Stimulated activated naive CD8-positive, alpha-beta T cell treated with anti-CD3 and anti-CD28 coated beads, Interleukin-15, Interleukin-2, amounts not matched to agents 100 ng/mL and 50 ng/mL, for 24 hours (primary cell): ENCODE data around the gene CCDC186.

Experiments used
- H3K27ac Mint-ChIP-seq: one replicate; pipeline ENCODE4 v1.8.0; 2021; ENCODE audit warnings: mild to moderate bottlenecking, mixed read lengths
- H3K27me3 Mint-ChIP-seq: one replicate; pipeline ENCODE4 v1.8.0; 2021; ENCODE audit warnings: mixed read lengths
- H3K36me3 Mint-ChIP-seq: one replicate; pipeline ENCODE4 v1.8.0; 2021; ENCODE audit warnings: low read depth, mixed read lengths
- H3K4me1 Mint-ChIP-seq: one replicate; pipeline ENCODE4 v1.8.0; 2021; ENCODE audit warnings: low read depth, mixed read lengths
- H3K4me3 Mint-ChIP-seq: one replicate; pipeline ENCODE4 v1.8.0; 2021; ENCODE audit warnings: mild to moderate bottlenecking, mixed read lengths
- H3K9me3 Mint-ChIP-seq: one replicate; pipeline ENCODE4 v1.8.0; 2021; ENCODE audit warnings: mixed read lengths

The CCDC186 gene

GRCh38 chr10:114110174-114110972 is 63.6 kb downstream of the CCDC186 start:
- H3K27me3 Mint-ChIP-seq = peaks cover 3% of the 10 kb centered on the region
- H3K4me1 Mint-ChIP-seq = no peaks in the 10 kb centered on the region
- H3K27ac Mint-ChIP-seq = no peak overlapping the region
- no peaks in the 10 kb centered on the region for H3K36me3 Mint-ChIP-seq
- no peak overlapping the region for H3K4me3 Mint-ChIP-seq
- no peaks in the 10 kb centered on the region for H3K9me3 Mint-ChIP-seq

GRCh38 chr10:114103284-114103683 is 70.7 kb downstream of the CCDC186 start:
- Mint-ChIP-seq H3K9me3 (no peaks in the 10 kb centered on the region), H3K27me3 (peaks cover 30% of the 10 kb centered on the region), H3K36me3 (no peaks in the 10 kb centered on the region), H3K4me1 (peaks cover 31% of the 10 kb centered on the region), H3K27ac (no peak overlapping the region), H3K4me3 (no peak overlapping the region)

GRCh38 chr10:114102256-114102655 is 71.7 kb downstream of the CCDC186 start:
- peaks cover 31% of the 10 kb centered on the region for H3K4me1 Mint-ChIP-seq
- H3K27me3 Mint-ChIP-seq = peaks cover 30% of the 10 kb centered on the region
- H3K9me3 Mint-ChIP-seq = no peaks in the 10 kb centered on the region
- H3K36me3 Mint-ChIP-seq = no peaks in the 10 kb centered on the region
- no peak overlapping the region for H3K4me3 Mint-ChIP-seq
- H3K27ac Mint-ChIP-seq = no peak overlapping the region

GRCh38 chr10:114100848-114101741 is 72.9 kb downstream of the CCDC186 start:
- Mint-ChIP-seq H3K27me3 (peaks cover 30% of the 10 kb centered on the region), H3K4me1 (peaks cover 43% of the 10 kb centered on the region), H3K36me3 (no peaks in the 10 kb centered on the region), H3K27ac (peak overlapping the region; percentile 61), H3K4me3 (peak overlapping the region; percentile 56), H3K9me3 (no peaks in the 10 kb centered on the region)

GRCh38 chr10:114096864-114097263 is 77.1 kb downstream of the CCDC186 start:
- peaks cover 8% of the 10 kb centered on the region for H3K9me3 Mint-ChIP-seq
- peaks cover 4% of the 10 kb centered on the region for H3K36me3 Mint-ChIP-seq
- H3K27me3 Mint-ChIP-seq = peaks cover 29% of the 10 kb centered on the region
- H3K4me3 Mint-ChIP-seq = no peak overlapping the region
- peaks cover 55% of the 10 kb centered on the region for H3K4me1 Mint-ChIP-seq
- no peak overlapping the region for H3K27ac Mint-ChIP-seq

GRCh38 chr10:114095559-114096337 is 78.3 kb downstream of the CCDC186 start:
- H3K9me3 Mint-ChIP-seq = peaks cover 8% of the 10 kb centered on the region
- peaks cover 48% of the 10 kb centered on the region for H3K4me1 Mint-ChIP-seq
- peaks cover 18% of the 10 kb centered on the region for H3K27me3 Mint-ChIP-seq
- H3K27ac Mint-ChIP-seq = no peak overlapping the region
- H3K4me3 Mint-ChIP-seq = peak overlapping the region; percentile 32
- H3K36me3 Mint-ChIP-seq = peaks cover 4% of the 10 kb centered on the region

- peaks cover 9% of the 10 kb centered on the region for H3K27me3 Mint-ChIP-seq
- peaks cover 8% of the 10 kb centered on the region for H3K9me3 Mint-ChIP-seq
- peaks cover 4% of the 10 kb centered on the region for H3K36me3 Mint-ChIP-seq
- peaks cover 38% of the 10 kb centered on the region for H3K4me1 Mint-ChIP-seq
- H3K4me3 Mint-ChIP-seq = no peak overlapping the region
- H3K27ac Mint-ChIP-seq = no peak overlapping the region
Measured at GRCh38 chr10:114094795-114095194, 79.2 kb downstream of the CCDC186 start.

GRCh38 chr10:114087655-114088054 is 86.3 kb downstream of the CCDC186 start:
- no peak overlapping the region for H3K4me3 Mint-ChIP-seq
- no peak overlapping the region for H3K27ac Mint-ChIP-seq
- H3K36me3 Mint-ChIP-seq = no peaks in the 10 kb centered on the region
- no peaks in the 10 kb centered on the region for H3K4me1 Mint-ChIP-seq
- H3K9me3 Mint-ChIP-seq = no peaks in the 10 kb centered on the region
- no peaks in the 10 kb centered on the region for H3K27me3 Mint-ChIP-seq

GRCh38 chr10:114087255-114087654 is 86.7 kb downstream of the CCDC186 start:
- Mint-ChIP-seq H3K36me3 (no peaks in the 10 kb centered on the region), H3K4me1 (no peaks in the 10 kb centered on the region), H3K4me3 (no peak overlapping the region), H3K27me3 (no peaks in the 10 kb centered on the region), H3K9me3 (no peaks in the 10 kb centered on the region), H3K27ac (no peak overlapping the region)

GRCh38 chr10:114084215-114084614 is 89.8 kb downstream of the CCDC186 start:
- Mint-ChIP-seq H3K36me3 (no peaks in the 10 kb centered on the region), H3K27me3 (peaks cover 3% of the 10 kb centered on the region), H3K9me3 (no peaks in the 10 kb centered on the region), H3K27ac (no peak overlapping the region), H3K4me3 (no peak overlapping the region), H3K4me1 (no peaks in the 10 kb centered on the region)

GRCh38 chr10:114083040-114083439 is 91.0 kb downstream of the CCDC186 start:
- H3K4me3 Mint-ChIP-seq = no peak overlapping the region
- no peaks in the 10 kb centered on the region for H3K9me3 Mint-ChIP-seq
- no peaks in the 10 kb centered on the region for H3K36me3 Mint-ChIP-seq
- H3K27ac Mint-ChIP-seq = no peak overlapping the region
- H3K4me1 Mint-ChIP-seq = no peaks in the 10 kb centered on the region
- H3K27me3 Mint-ChIP-seq = peaks cover 3% of the 10 kb centered on the region

GRCh38 chr10:114081911-114082583 is 92.0 kb downstream of the CCDC186 start:
- H3K9me3 Mint-ChIP-seq = no peaks in the 10 kb centered on the region
- H3K27ac Mint-ChIP-seq = no peak overlapping the region
- H3K4me1 Mint-ChIP-seq = no peaks in the 10 kb centered on the region
- H3K36me3 Mint-ChIP-seq = no peaks in the 10 kb centered on the region
- H3K4me3 Mint-ChIP-seq = no peak overlapping the region
- peaks cover 3% of the 10 kb centered on the region for H3K27me3 Mint-ChIP-seq

- H3K27ac Mint-ChIP-seq = no peak overlapping the region
- H3K4me1 Mint-ChIP-seq = no peaks in the 10 kb centered on the region
- no peak overlapping the region for H3K4me3 Mint-ChIP-seq
- H3K27me3 Mint-ChIP-seq = peaks cover 3% of the 10 kb centered on the region
- H3K36me3 Mint-ChIP-seq = no peaks in the 10 kb centered on the region
- H3K9me3 Mint-ChIP-seq = no peaks in the 10 kb centered on the region
Measured at GRCh38 chr10:114079421-114079820, 94.6 kb downstream of the CCDC186 start.

- Mint-ChIP-seq H3K27ac (no peak overlapping the region), H3K4me1 (peaks cover 9% of the 10 kb centered on the region), H3K36me3 (no peaks in the 10 kb centered on the region), H3K27me3 (peaks cover 3% of the 10 kb centered on the region), H3K4me3 (no peak overlapping the region), H3K9me3 (no peaks in the 10 kb centered on the region)
Measured at GRCh38 chr10:114078346-114078745, 95.7 kb downstream of the CCDC186 start.
